ENCODE data around the gene DNAJC17.
A peak's percentile ranks its signal among the peaks of the same experiment; 100 is the strongest.

DNAJC17 gene

DNA sequence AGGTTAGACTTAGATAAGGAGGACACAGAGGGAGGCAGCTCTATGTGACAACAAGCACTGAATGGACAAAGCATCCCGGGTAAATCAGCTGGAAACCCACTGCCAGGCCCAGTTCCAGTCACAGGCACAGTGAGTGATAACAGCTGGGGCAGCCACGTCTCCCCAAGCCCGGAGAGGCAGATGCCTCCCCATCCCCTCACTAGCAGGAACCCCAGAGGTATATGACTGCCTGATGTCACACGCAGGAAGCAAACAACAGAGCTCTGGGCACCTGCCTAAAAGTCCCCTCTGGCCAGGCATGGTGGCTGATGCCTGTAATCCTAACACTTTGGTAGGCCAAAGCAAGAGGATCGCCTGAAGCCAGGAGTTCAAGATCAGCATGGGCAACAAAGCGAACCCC, 19.3 kb downstream of the DNAJC17 start:
- peak; percentile 35 for DNase-seq

DNA sequence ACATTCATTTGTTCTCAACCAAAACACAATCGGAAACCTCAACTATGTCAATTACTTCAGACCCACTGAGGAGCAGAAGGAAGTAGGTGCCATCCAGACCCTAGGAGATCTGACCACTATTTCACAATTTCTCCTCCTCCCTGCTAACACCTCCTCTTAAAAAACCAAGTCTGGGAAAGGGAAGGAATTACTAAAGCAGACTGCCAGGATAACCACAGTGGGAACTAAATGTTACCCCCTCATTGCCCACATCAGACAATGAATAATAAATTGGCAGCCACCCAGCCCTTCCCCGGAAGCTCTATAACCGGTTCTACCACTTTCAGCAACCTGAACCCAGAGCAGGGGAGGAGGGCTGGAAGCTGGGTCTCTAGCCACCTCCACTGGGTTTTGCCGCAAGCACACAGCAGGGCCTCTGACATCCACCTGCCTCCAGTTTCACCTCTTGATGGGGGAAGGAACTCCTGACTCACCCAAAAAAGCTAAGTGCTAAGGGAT, 19.9 kb downstream of the DNAJC17 start:
- peak; percentile 68 for DNase-seq

DNA sequence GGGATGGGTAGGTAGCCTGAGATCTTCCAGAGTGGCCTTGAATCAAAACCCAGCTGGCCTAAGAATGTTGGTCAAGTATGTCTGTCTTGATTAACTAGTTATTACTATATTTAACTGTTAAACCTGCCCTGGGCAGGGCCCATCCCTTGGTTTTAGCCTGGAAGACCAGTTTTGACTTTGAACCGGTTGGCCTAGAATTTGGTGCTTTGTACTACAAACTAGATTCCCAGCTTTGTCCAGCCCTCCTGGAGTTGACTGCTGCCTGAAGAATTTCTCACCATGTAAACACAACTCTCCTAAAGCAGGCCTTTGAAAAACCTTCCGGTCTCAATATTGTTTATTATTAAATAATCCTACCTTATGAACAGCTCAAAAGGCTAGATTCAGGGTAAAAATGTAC, 21.5 kb downstream of the DNAJC17 start:
- no peak for DNase-seq

DNA sequence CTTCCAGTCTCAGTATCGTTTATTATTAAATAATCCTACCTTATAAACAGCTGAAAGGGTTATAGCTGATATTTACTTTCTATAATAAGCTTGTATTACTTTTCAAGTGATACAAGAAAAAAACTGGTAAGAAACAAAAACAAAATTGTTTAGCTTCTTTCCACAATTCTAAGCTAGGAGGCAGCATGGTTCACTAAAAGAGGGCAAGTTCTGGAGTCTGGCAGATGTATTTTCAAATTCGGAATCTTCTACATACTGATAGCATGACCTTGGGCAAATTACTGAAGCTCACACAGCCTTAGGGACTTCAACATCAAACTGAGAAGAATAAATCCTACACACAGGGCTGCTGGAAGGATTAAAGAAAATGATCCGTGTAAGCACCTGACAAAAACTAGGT, 22.1 kb downstream of the DNAJC17 start:
- no peak for DNase-seq

DNA sequence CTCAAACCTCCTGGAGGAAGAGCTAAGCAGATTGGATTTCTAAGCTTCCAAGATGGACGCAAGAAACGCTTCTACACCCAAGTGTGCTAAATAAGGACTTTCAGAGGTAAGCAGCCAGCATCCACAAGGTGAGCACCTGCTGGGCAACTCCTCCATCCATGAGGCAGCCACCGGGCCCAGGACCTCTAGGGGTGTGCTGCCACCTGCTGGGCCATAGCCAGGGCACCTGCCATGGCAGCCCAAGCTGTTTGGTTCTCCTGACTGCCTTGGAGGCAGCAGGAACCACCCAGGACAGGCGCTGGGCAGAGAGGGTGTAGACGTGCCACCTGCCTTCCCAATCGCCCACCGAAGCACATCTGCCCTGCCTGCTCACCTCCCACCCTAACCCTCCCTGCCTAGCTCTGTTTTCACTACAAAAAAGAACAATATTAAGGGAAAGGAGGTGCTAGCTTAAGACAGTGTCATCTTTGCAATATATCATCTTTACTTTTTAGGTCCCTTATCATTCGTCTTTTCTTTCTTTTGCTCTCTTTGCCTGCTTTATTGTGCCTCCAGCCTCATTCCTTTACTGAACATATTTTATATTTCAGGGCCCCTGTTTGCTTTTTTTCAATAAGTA, 24.6 kb downstream of the DNAJC17 start:
- DNase-seq, result peak; percentile 87

DNA sequence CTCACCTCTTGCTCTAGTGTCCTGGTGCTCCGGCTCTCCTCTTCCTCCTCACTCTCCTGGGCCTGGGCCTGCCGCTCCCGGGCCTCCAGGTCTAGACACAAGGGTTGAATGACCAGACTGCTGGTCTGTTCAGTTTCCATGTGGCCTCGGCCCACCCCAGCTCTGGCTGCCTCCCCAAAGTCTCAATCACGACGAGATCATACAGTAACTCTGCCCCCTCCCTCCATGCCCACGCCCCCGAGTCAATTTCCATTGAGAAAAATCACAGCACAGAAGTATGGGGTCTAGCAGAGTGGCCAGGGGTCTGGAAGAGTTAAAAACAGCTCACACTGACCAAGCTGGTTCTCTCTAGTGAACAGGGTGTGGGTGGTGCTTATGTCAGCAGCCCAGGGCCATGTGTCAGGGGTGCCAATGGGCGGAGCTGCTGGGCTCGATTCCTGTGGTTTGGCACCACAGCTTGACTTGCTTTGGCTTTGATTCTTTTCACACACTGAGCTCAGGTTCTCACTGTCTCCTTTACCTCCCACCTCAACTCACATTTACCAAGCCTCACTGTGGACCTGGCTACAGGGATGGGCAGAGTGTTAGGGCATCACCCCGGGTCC, 30.6 kb downstream of the DNAJC17 start:
- DNase-seq, result peak; percentile 84

DNA sequence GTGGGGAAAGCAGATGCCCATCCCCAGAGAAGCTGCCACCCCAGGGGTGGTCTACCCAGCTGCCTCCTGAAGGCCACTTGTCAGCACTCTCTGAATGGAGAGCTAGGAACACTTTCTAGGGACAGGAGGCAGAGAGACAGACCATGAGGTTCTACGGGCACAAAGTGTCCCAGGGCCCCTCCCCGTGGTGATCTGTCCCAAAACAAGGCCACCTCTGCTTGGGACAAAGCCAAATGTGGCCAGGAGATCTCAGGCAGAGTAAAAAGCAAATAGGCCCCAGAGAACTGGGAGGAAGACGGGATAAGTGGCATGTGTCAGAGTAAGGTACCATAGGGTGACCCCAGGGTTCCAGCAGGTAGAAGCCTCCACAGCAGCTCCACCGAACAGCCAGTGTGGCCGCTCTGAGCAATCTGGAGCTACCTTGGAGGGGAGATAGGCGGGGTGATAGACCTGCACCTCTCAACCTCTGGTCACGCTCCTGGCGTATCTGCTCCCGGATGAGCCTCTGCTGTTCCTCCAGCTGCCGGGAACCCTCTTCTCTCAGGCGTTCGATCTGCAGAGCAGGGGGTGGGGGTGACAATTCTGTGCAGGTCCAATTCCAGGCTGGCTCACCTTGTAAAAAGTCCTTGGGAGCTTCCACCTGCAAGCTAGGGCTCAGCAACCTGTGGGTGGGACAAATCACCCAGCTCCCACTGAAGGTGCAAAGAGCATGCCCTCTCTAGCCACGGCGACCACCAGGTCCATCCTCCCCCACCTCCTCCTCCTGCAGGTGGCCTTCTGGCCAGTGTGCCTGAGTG, 31.3 kb downstream of the DNAJC17 start:
- no peak for DNase-seq

DNA sequence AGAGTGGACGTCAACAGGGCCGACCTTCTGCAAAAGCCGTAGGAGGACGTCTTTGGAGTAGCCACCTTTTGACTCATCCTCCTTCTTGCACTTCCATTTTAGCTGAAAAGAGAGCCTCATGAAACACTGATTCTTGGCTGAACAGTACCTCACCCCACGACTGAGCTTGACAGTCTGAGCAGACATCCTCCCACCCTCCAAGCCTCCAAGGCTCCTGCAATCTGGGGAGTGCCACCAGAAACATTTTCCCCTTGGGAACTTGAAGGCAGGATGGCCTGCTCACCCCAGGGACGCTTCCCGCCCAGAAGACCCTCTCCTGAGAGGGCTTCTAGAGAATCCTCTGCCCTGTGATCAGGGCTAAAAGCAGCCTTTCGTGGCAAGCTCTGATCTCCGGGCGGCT, 32.3 kb downstream of the DNAJC17 start:
- no peak for DNase-seq

DNA sequence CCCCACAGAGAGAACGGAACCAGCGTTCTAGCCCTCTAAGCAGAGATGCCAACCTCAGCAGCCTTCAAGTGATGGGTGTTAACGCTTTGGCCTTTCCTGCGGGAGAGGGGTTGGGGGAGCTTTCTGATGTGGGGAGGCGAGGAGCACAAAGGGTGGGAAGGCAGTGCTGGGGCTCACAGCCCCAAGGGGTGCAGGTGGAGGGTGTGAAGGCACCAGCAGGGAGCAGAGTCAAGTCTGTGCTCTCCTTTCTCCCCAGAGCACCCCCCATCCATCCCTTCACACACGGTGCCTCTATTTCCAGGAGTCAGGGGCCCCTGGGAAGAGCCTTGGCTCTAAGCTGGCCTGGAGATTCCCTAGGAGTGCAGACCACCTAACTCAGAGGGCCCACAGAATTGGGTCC, 33.4 kb downstream of the DNAJC17 start:
- DNase-seq, result no peak

DNA sequence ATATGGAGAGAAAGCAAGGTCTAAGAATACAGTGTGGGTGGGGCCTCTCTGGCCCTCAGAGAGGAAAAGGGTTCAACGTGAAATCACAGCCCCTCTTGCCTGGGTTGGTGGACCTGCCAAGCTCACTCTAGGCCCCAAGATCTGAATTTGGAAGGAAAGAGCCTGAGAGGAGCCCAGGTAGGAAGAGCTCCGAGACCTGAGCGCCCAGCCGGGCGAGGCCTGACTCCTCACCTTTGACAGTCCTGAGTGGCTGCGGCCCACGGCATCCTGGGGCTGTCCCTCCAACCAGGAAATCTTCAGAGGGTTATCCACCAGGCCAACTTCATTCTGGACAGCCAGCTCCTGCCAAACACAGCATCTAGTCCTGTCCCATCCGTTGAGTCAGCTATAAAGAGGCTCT, 33.8 kb downstream of the DNAJC17 start:
- DNase-seq, result no peak

DNA sequence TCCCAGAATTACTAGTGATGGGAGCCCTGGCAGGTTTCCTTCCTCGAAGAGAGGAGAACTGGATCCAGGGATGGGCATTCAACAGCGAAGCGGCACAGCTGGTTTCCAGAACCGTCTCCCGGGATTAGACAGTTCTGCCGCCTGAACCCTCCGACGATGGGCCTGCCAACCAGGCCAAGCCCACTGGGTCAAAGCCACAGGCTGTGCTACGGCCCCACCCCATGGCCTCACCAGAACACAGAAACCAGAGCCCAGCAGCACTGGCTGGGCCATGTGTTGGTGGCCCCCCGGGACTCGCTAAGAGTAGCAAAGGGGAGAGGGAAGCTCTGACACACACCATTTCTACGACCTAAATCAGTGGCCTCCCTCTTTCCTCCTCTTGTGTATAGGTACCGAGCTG, 35.3 kb downstream of the DNAJC17 start:
- DNase-seq, result no peak

DNA sequence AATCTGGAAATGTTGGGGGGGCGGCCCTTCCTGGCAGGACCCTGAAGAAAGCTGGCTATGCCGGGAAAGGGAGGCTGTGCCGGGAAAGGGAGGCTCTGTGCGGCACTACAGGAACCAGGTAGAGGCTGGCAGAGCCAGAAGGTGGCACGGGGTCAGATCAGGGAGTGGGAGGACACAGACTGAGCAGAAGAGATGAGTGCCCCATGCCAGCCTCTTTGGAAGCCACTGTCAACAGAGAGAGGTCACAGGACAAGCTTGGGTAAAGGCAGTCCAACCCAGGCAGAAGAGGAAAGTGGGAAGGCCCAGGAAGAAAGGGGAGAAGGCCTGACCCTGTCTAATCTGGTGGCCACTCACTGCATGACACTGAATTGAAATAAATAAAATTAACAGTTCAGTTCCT, 36.0 kb downstream of the DNAJC17 start:
- DNase-seq, result no peak

DNA sequence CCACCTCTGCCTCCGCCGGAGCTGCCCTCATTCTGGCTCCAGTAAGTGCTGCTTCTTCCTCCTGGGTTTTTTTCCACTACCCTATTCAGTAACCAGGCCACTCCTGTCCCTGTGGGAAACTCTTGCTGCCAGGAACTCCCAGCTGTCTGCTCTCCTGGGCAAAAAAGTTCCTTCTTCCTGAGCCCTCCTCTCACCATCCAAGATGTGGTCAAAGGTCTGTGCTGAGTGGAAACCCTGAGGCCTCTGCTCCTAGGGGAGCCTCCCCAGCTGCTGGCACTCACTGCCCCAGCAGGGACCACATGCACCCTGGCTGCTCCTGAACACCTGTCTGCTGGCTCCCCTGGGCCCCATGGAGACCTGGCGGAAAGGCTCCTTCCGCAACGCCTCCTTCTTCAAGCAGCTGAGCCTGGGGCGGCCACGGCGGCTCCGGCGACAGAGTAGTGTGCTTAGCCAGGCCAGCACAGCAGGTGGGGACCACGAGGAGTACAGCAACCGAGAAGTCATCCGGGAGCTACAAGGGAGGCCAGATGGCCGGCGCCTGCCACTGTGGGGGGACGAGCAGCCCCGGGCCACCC, 37.0 kb downstream of the DNAJC17 start:
- no peak for DNase-seq

DNA sequence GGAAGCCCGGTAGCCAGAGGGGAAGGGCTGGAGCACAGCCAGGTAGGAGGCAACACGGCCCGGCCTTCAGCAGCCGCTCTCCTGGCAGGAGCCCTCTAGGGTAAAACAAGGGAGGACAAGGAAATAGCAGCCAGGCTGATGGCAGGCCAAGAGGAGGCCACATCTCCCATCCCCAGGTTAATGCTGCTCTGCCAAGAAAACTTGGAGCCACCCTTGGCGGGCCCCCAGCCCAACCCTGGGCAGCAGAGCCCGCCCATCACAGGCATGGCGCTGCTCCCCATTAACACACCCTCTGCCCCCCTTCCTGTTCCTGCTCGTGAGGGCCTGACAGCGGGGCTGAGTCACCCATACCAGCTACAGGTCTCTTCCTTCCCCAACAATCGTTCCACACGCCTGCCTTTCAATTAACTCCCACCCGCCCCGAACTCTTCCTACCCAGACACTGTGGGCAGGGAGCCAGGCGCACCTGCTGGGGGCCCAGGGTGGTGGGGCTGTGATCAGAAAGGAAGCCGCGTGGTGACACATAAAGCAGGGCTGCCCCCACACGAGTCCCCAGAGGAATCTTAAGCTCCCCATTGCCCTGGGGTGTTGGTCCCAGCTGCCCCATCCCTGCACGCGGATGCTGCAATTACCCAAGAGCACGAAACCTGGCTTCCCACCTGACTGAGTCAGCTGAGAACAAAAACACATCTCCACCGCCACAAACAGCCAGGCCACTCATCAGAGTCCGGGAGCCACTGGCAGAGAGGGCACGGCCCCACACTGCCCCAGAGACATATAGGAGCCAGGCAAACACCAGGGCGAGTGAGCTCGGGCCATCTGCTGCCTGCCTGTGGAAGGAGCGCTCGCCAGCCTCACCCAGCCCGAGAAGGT, 37.8 kb downstream of the DNAJC17 start, which contains the start of gene C15orf62:
Gene C15orf62 (plus strand): TSS at position 707 of the 873 bp plus-strand sequence. CDS start 516 bp downstream, outside the sequence.
- DNase-seq, result peak; percentile 80

DNA sequence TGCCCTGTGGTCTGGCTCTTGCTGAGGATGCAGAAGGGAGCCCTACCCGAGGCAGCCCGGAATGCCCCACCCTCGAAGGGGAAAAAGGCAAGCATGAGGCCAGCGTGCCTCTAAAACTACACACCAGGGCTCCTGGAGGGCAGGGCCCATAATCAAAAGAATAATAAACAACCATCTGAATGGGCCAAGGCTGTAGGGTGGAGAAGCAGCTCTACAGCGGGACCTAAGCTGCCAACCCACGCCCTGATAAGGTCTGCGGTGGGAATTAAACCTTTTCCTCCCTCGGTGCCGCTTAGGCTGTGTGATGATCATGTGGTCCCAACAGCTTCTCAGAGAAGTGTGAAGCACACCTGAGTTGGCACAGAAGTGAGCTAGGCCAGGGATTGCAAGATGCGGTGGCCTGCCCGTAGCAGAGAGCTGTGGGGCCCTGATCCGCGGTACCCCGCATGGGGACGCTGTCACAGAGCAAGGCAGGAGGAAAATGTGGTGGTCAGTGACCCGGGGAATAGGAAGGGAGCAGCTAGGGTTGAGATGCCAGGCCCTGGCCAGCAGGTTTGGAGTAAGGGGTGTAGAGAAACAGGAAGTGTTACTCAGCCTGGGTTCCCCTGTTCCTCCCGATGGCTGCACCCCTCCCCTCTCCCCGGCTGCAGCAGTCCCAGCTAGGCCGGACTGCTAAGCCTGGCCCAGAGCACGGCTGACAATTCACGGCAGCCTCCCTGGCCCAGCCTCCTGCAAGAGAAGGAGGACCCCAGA, 38.6 kb downstream of the DNAJC17 start:
- DNase-seq, result peak; percentile 91

DNA sequence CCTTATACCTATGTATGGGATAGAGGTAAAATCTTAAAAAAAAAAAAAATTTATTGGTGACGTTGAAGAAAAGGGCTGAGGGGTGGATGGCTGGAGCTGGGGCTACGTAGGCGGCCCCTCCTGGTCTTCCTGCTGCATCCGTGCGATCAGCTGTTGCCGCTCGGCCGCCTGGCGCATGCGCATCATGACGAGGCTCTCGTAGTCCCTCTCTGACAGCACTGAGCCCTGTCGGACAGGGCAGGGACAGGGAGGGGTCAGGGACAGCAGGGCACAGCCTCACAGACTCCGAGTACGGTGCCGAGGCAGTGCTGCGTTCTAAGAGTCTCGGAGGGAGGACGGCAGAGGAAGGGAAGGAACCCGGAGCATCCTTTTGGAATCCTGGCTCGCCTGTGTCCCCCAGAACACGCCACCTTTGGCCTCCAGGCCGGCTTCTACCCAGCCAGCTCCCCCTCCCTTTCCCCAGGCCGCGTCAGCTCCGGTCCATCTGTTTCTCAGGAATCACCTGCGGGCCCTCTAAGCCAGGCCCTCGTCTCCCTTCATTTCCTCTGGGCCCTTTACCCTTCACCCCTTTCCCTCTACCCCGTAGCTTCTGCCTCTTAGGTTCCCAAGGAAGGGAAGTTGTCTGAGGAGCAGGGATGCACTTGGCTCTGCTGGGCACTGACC, 39.3 kb downstream of the DNAJC17 start:
- no peak for DNase-seq

DNA sequence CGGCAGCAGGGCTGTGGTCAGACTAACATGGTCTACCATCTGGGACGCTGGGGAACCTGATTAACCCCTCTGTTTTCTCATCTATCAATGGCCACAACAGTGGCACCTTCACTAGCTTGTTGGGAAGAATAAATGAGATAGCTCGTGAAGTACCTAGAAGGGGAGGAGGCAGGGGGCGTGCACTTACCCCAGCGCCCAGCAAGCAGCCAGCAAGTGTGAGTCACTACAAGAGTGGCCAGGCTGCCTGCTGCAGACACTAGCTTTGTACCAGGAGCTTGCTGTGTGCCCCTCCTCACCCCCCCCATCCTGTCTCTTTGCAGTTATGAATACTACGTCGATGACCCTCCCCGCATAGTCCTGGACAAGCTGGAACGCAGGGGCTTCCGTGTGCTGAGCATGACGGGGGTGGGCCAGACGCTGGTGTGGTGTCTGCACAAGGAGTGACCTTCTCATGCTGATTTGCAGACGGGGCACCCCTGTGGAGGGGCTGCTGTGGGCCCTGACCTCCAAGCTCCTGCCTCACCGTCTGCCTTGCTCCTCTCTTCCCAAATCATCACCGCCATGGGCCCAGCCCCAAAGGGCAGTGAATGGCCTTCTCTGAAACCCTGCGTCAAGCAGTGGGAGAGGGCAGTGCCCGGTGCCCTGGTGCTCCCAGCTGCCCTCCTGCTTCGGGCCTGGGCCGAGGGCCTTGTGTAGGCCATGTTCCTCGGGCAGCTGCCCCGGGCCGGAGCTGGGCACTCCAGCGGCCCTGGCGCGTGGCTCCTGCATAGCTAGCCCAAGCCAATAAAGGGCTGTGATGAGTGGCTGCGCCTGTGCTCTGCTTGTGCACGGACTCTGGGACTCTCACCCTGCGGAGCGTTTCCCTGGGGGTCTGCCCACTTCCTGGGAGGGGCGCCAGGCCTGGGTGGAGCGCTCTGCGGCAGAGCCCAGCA, 40.1 kb downstream of the DNAJC17 start:
- peak; percentile 89 for DNase-seq

DNA sequence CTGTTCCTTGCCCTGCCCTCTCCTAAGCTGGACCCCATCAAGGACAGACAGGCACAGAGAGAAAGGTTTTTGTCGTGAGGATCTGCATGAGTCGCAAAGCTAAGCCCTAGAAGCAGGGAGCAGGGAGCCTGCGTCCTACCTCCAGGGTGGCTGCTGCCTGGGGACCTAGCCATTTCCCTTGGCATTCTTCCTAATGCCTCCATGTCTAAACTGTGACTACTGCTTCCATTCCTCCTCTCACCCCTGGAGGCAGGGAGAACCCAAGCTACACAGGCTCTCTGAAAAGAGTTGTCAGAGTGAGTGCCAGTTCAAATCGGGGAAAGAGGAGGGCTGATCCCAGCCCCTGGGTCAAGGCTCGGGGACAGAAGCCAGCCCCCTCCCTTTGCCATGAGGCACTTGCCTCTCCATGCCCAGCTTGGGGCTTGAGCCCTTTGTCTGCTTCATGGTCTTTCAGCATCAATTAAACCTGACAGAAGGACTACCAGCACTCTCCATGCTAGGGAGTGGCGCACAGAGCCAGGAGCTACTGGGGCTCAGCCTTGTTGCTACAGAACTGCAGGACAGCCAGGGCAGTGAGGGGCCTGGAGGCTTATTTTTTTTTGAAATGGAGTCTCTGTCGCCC, 41.0 kb downstream of the DNAJC17 start:
- no peak for DNase-seq

DNA sequence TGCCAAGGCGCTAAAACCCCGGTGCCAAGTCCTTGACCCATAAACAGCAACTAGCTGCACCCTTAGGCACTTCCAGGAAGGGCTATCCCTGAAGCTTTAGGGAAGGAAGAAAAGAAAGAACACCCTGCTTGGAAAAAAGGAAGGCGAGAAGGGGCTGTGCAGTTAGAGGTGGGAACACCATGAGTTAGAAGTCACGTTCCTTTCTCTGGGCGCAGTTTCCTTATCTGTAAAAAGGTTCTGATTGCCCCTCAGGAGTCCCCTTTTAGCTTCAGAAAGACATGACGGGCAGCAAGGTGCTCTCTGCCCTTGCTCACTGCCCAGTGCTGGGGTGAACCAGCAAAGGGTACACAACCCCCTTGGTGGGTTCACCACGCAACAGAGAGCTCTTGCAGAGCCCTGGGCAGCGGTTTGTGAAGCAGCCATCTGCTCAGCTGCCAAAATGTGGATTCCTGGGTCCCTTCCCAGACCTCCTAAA, 42.6 kb downstream of the DNAJC17 start:
- no peak for DNase-seq
